HEK293 (cell line): Measurements from ENCODE around the gene TMEM119.
A peak's percentile ranks its signal among the peaks of the same experiment; 100 is the strongest.
"Not testable (repeated sequence)": the region's sequence is repeated elsewhere in the genome, so short reads cannot be mapped to it uniquely, and the experiment has no call there.

Experiments
- CTCF ChIA-PET: fragments of 350-600 bp; formaldehyde crosslinking; extraction: SDS; loops from one replicate; lab custom pipeline; 2021; ENCODE audit warnings: antibody characterized with exemption; lab: Yijun Ruan, JAX
- POLR2A ChIA-PET: fragments of 300-600 bp; formaldehyde crosslinking; extraction: SDS; loops from one replicate; lab custom pipeline; 2020; ENCODE audit warnings: antibody characterized with exemption, inconsistent platforms; lab: Yijun Ruan, JAX
- H3K27ac ChIP-seq: fragments of 200-500 bp; sonication (Bioruptor generic); 2 replicates; pipeline ENCODE4 v1.5.1; 2014; ENCODE audit warnings: low read depth, low read length, control low read depth, inconsistent platforms; ENCODE audit errors: extremely low read depth
- H3K36me3 ChIP-seq, 2 experiments: fragments of 200-500 bp in 1 of 2; sonication (Bioruptor generic) in 1 of 2; 1 replicate in 1 of 2; 2 replicates in 1 of 2; pipeline ENCODE4 v1.5.1; 2014 to 2017; ENCODE audit warnings: inconsistent platforms in 2 of 2, low read length in 2 of 2; ENCODE audit not compliant: control insufficient read depth in 2 of 2, insufficient read depth in 1 of 2
- H3K4me1 ChIP-seq: fragments of 200-500 bp; sonication (Bioruptor generic); 2 replicates; pipeline ENCODE4 v1.5.1; 2014; ENCODE audit warnings: mild to moderate bottlenecking, low read length, inconsistent platforms; ENCODE audit not compliant: control insufficient read depth, insufficient read depth
- H3K4me3 ChIP-seq: 2 replicates; pipeline ENCODE4 v1.5.1; 2011; ENCODE audit warnings: low read depth, mild to moderate bottlenecking, control low read depth, low read length, moderate library complexity
- H3K9me3 ChIP-seq: fragments of 200-500 bp; sonication (Bioruptor generic); 2 replicates; pipeline ENCODE4 v1.5.1; 2014; ENCODE audit warnings: low read depth, low read length, inconsistent platforms; ENCODE audit not compliant: control insufficient read depth, insufficient read depth
- FEZF1 ChIP-seq: fragments of 450-650 bp; formaldehyde crosslinking; IDR thresholded peaks from 2 replicates; pipeline ENCODE4 v1.5.1; 2016; ENCODE audit warnings: missing biosample characterization, missing genetic modification characterization
- OSR2 ChIP-seq: fragments of 450-650 bp; formaldehyde crosslinking; IDR thresholded peaks from 2 replicates; pipeline ENCODE4 v1.5.1; 2016; ENCODE audit warnings: missing biosample characterization, missing genetic modification characterization
- PRDM10 ChIP-seq: fragments of 450-650 bp; formaldehyde crosslinking; IDR thresholded peaks from 2 replicates; pipeline ENCODE4 v1.5.1; 2016; ENCODE audit warnings: missing biosample characterization, missing genetic modification characterization
- SCRT2 ChIP-seq: fragments of 450-650 bp; formaldehyde crosslinking; IDR thresholded peaks from 2 replicates; pipeline ENCODE4 v1.5.1; 2016; ENCODE audit warnings: missing biosample characterization, missing genetic modification characterization
- TRIM28 ChIP-seq: IDR thresholded peaks from 2 replicates; pipeline ENCODE4 v1.6.1; 2011; ENCODE audit warnings: low read length, control low read depth, borderline replicate concordance
- ZBTB20 ChIP-seq: fragments of 450-650 bp; formaldehyde crosslinking; IDR thresholded peaks from 2 replicates; pipeline ENCODE4 v1.5.1; 2016; ENCODE audit warnings: missing biosample characterization, missing genetic modification characterization
- ZNF121 ChIP-seq: fragments of 450-650 bp; formaldehyde crosslinking; IDR thresholded peaks from 2 replicates; pipeline ENCODE4 v1.5.1; 2016; ENCODE audit warnings: missing biosample characterization, missing genetic modification characterization
- ZNF132 ChIP-seq: fragments of 450-650 bp; formaldehyde crosslinking; IDR thresholded peaks from 2 replicates; pipeline ENCODE4 v1.5.1; 2017; ENCODE audit warnings: missing biosample characterization, missing genetic modification characterization, borderline replicate concordance
- ZNF2 ChIP-seq: fragments of 450-650 bp; formaldehyde crosslinking; IDR thresholded peaks from 2 replicates; pipeline ENCODE4 v1.5.1; 2016; ENCODE audit warnings: missing biosample characterization, missing genetic modification characterization
- ZNF214 ChIP-seq: fragments of 450-650 bp; formaldehyde crosslinking; IDR thresholded peaks from 2 replicates; pipeline ENCODE4 v1.5.1; 2017; ENCODE audit warnings: missing biosample characterization, mild to moderate bottlenecking, missing genetic modification characterization, borderline replicate concordance
- ZNF248 ChIP-seq: fragments of 450-650 bp; formaldehyde crosslinking; IDR thresholded peaks from 2 replicates; pipeline ENCODE4 v1.5.1; 2017; ENCODE audit warnings: missing biosample characterization, missing genetic modification characterization
- ZNF280C ChIP-seq: fragments of 450-650 bp; formaldehyde crosslinking; IDR thresholded peaks from 2 replicates; pipeline ENCODE4 v1.5.1; 2016; ENCODE audit warnings: missing biosample characterization, missing genetic modification characterization
- ZNF341 ChIP-seq: fragments of 450-650 bp; formaldehyde crosslinking; IDR thresholded peaks from 2 replicates; pipeline ENCODE4; 2016; ENCODE audit warnings: low read depth, missing biosample characterization, missing genetic modification characterization
- ZNF548 ChIP-seq: fragments of 450-650 bp; formaldehyde crosslinking; IDR thresholded peaks from 2 replicates; pipeline ENCODE4 v1.5.1; 2016; ENCODE audit warnings: missing biosample characterization, missing genetic modification characterization
- ZNF580 ChIP-seq: fragments of 450-650 bp; formaldehyde crosslinking; IDR thresholded peaks from 2 replicates; pipeline ENCODE4 v1.5.1; 2016; ENCODE audit warnings: missing biosample characterization, missing genetic modification characterization
- ZNF600 ChIP-seq: fragments of 450-650 bp; formaldehyde crosslinking; IDR thresholded peaks from 2 replicates; pipeline ENCODE4 v1.5.1; 2016; ENCODE audit warnings: missing biosample characterization, missing genetic modification characterization
- TF ChIP-seq, protein P1 (sequence below): IDR thresholded peaks from 2 replicates; pipeline ENCODE4 v1.6.1; 2011; ENCODE audit warnings: mild to moderate bottlenecking, low read depth, low read length, borderline replicate concordance
- TF ChIP-seq, protein P2 (sequence below): fragments of 450-650 bp; formaldehyde crosslinking; IDR thresholded peaks from 2 replicates; pipeline ENCODE4 v1.5.1; 2016; ENCODE audit warnings: missing biosample characterization, missing genetic modification characterization
- TF ChIP-seq, protein P3 (sequence below): fragments of 450-650 bp; formaldehyde crosslinking; optimal IDR thresholded peaks from 2 replicates; pipeline ENCODE3; 2016; ENCODE audit warnings: missing biosample characterization, mild to moderate bottlenecking, missing genetic modification characterization

Gene TMEM119

DNA sequence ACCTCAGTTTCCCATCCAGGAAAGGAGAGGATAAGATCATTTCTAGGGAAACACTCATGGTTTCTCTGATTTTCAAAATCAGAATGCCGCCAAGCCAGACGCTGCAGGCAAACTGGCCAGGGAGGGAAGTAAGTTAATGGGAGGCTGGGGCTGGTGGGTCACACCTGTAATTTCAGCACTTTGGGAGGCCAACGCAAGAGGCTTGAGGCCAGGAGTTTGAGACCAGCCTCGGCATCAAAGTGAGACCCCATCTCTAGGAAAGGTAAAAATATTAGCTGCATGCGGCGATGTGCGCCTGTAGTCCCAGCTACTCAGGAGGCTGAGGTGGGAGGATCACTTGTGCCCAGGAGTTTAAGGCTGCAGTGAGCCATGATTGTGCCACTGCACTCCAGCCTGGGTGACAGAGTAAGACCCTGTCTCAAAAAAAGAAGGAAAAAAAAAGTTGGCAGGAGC lies 35.2 kb upstream of the TMEM119 start:
- Histone ChIP-seq H3K4me1 (no peaks in the 10 kb centered on the region; the same call in 1 of the 2 replicates), H3K4me3 (no peak overlapping the region)
- no peak for TF ChIP-seq ZNF214 (tag by site-specific recombination)
- TF ChIP-seq ZNF248, result no peak
- TF ChIP-seq SCRT2 (tag by site-specific recombination), result no peak

GRCh38 chr12:108631261-108631660 lies 33.4 kb upstream of the TMEM119 start:
- TF ChIP-seq ZNF121, result 0 out of 2 replicates have a peak, but pooled peaks have one; percentile 49
- not testable (repeated sequence) for H3K4me3 ChIP-seq, H3K36me3 ChIP-seq, H3K27ac ChIP-seq, H3K9me3 ChIP-seq, H3K4me1 ChIP-seq
- ChIA-PET CTCF (interaction anchor here (0.8 to 3.9 kb wide), 4 partner anchors 9 to 173 kb away, joined by 3 to 27 read pairs (median 3); no protein-coding TSS in a partner anchor), POLR2A (interaction anchor here (1.2 to 1.3 kb wide), 2 partner anchors 69 to 207 kb away, joined by 3 to 5 read pairs; partner anchors contain the start of gene ISCU)

More for the DNA sequence above, 35.2 kb upstream of the TMEM119 start:
- Histone ChIP-seq H3K27ac (no peak overlapping the region), H3K9me3 (no peaks in the 10 kb centered on the region), H3K36me3 (no peaks in the 10 kb centered on the region)
- ChIA-PET CTCF (interaction anchor here (3.9 kb wide), 1 partner anchor 15 kb away, joined by 27 read pairs; no protein-coding TSS in a partner anchor), POLR2A (no interaction called here)

DNA sequence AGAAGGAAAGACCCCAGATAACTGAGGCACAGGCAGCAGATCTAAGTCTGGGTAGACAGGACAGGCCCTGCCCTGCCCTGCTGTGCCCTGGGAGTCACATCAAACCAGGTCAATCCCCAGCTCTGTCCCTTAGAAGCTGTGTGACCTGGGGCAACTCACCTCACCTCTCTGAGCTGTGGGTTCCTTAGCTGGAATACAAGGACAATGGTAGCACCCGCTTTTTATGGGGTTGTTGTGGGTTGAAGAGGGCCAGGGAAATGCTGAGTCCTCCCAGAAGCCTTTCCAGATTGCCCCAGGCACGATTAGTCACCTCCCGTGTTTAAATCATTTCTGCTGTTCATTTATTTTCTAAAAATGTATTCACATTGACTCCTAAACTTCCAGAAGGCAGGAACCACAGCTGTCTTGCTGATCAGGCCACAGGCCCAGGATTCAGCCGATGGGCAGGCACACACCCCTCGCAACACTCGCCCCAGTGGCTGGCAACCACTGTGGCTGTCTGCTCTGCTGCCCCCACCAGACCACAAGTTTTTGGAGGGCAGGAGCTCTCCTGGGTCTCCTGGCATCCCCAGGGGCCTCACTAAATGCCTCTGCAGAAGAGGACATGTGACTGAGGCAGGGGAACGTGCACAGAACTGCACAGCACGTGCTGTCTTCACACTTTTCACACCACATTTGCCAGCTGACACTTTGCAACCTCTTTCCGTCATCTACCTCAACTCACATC lies 32.8 kb upstream of the TMEM119 start:
- H3K4me3 ChIP-seq, result no peak overlapping the region
- H3K36me3 ChIP-seq, result no peaks in the 10 kb centered on the region
- H3K9me3 ChIP-seq, result no peaks in the 10 kb centered on the region
- H3K27ac ChIP-seq, result no peak overlapping the region
- ChIA-PET CTCF (interaction anchor here (0.7 to 3.9 kb wide), 4 partner anchors 13 to 712 kb away, joined by 3 to 27 read pairs (median 3); no protein-coding TSS in a partner anchor), POLR2A (interaction anchor here (1.2 to 1.3 kb wide), 2 partner anchors 68 to 208 kb away, joined by 3 to 5 read pairs; partner anchors contain the start of gene ISCU)
- no peaks in the 10 kb centered on the region; the same call in 1 of the 2 replicates for H3K4me1 ChIP-seq
- TF ChIP-seq, protein P1, sequence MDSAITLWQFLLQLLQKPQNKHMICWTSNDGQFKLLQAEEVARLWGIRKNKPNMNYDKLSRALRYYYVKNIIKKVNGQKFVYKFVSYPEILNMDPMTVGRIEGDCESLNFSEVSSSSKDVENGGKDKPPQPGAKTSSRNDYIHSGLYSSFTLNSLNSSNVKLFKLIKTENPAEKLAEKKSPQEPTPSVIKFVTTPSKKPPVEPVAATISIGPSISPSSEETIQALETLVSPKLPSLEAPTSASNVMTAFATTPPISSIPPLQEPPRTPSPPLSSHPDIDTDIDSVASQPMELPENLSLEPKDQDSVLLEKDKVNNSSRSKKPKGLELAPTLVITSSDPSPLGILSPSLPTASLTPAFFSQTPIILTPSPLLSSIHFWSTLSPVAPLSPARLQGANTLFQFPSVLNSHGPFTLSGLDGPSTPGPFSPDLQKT, result no peak
- no peak for TF ChIP-seq ZNF132
- TF ChIP-seq ZNF280C (tag by site-specific recombination), result no peak
- peak; percentile 32; the same call in 1 of the 2 replicates for TF ChIP-seq ZNF548
- peak; percentile 66 for TF ChIP-seq PRDM10 (tag by site-specific recombination)
- TF ChIP-seq ZNF580, result no peak
- TF ChIP-seq ZNF341, result 0 out of 2 replicates have a peak, but pooled peaks have one; percentile 11
- no peak for TF ChIP-seq TRIM28
- TF ChIP-seq ZNF600 (tag by site-specific recombination), result peak; percentile 23; the same call in 1 of the 2 replicates
- TF ChIP-seq, protein P2, sequence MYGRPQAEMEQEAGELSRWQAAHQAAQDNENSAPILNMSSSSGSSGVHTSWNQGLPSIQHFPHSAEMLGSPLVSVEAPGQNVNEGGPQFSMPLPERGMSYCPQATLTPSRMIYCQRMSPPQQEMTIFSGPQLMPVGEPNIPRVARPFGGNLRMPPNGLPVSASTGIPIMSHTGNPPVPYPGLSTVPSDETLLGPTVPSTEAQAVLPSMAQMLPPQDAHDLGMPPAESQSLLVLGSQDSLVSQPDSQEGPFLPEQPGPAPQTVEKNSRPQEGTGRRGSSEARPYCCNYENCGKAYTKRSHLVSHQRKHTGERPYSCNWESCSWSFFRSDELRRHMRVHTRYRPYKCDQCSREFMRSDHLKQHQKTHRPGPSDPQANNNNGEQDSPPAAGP (tag by site-specific recombination), result no peak
- TF ChIP-seq ZNF2, result 0 out of 2 replicates have a peak, but pooled peaks have one; percentile 32
- TF ChIP-seq FEZF1, result peak; percentile 72
- peak; percentile 42; the same call in 1 of the 2 replicates for TF ChIP-seq OSR2
- TF ChIP-seq, protein P3, sequence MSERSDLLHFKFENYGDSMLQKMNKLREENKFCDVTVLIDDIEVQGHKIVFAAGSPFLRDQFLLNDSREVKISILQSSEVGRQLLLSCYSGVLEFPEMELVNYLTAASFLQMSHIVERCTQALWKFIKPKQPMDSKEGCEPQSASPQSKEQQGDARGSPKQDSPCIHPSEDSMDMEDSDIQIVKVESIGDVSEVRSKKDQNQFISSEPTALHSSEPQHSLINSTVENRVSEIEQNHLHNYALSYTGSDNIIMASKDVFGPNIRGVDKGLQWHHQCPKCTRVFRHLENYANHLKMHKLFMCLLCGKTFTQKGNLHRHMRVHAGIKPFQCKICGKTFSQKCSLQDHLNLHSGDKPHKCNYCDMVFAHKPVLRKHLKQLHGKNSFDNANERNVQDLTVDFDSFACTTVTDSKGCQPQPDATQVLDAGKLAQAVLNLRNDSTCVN, result peak; percentile 1
- peak; percentile 46 for TF ChIP-seq ZBTB20
